ENCODE results near the gene IMP3.

The IMP3 gene

DNA sequence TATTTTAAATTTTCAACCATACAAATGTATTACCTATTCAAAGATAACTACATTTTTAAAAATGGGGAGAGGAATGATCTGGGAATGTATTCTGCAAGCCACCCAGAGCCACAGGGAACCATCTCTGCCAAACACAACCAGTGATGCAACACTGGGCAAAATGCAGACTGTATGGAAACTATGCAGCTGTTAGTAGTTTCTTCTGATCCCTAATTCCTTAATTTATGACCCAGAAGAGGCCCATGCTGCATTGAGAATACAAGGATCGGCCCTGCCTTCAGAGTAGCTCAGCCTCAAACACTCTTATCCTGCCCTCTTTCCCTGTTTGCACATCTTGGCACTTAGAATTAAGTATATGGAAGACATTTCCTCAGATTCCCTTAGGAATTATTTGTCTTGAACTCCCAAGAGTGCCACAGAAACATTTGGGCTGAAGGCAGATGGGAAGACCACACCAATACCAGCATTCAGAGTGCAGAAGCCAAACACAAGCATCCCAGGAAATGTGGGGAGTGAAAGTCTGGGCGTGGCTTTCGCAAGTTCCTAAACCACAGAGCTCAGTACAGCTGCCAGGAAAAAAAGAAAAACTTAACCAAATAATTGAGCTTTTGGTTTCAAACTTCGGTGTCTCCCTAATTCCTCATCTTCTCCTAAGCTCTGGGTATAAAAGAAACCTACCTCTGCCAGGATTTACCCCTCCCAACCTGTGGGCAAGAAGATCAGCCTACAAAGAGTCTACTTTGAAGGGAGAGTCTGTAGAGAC is 19.8 kb downstream of the IMP3 start:
- TF ChIP-seq, protein P1, sequence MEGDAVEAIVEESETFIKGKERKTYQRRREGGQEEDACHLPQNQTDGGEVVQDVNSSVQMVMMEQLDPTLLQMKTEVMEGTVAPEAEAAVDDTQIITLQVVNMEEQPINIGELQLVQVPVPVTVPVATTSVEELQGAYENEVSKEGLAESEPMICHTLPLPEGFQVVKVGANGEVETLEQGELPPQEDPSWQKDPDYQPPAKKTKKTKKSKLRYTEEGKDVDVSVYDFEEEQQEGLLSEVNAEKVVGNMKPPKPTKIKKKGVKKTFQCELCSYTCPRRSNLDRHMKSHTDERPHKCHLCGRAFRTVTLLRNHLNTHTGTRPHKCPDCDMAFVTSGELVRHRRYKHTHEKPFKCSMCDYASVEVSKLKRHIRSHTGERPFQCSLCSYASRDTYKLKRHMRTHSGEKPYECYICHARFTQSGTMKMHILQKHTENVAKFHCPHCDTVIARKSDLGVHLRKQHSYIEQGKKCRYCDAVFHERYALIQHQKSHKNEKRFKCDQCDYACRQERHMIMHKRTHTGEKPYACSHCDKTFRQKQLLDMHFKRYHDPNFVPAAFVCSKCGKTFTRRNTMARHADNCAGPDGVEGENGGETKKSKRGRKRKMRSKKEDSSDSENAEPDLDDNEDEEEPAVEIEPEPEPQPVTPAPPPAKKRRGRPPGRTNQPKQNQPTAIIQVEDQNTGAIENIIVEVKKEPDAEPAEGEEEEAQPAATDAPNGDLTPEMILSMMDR (conservative IDR thresholded peaks at IDR 0.05) = no peak
- no peak overlapping the region for H3K27ac ChIP-seq

DNA sequence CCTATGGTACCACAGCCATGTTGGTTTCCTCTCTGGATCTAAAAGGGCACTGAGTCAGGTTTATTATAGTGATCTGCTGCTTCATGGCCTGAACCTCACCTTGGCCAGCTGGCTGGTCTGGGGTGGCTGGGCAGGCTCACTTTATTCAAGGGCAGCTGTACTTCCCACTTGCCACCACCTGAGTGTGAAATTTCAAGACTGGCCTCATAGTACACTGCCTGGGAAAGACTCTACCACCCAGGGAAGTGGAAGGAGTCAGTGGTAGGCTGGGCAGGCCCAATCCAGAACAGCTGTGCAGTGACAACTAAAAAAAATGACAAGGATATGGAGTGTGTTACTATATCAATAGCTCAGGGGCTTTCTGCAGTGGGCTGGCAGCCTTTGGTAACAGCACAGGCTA is 23.3 kb downstream of the IMP3 start:
- H3K27ac ChIP-seq = no peak overlapping the region
- TF ChIP-seq, protein P1 (conservative IDR thresholded peaks at IDR 0.05) = no peak

DNA sequence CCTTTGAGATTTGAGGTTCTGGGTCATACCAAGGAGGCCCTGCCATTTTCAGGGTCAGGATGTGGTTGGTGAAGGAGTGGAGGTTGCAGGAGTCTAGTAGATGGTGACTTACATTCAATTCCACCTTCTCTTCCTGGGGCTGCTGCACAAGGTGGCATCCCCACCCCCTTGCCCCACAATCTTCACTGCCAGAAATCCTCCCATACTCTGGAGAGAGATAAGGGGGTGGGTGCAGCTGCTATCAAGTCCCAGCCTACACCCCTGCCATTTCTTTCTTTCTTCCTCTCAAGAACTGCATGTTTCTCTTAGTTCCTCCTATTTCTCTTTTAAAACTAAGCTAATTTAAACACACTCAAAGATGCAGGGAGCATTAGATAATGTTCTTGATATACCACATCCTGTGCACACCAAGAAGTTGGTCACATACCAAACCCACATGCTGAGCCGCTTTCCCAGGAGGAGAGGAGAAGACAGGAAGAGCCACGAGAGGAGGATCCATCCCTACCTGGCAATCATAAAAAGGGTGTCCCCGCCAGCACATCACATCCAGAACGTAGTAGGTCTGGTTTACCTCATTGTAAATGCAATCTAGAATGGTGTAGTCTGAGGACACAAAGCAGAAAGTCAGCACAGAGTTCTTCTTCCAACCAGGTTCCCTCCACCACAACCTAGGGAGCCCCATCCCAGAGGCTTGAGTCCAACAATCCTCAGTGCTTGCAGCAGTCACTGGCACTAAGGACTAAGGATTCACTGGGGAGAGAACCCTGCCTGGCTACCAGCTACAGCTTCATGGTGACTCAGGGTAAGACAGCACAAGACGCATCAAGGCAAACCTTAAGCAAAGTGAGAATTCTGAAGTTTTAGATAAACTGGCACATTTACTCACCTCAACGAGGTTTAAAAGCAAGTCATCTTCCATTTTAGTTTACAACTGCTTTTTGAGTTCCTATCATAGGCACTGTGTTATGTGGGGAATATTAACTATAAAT is 33.0 kb downstream of the IMP3 start:
- H3K27ac ChIP-seq = no peak overlapping the region
- TF ChIP-seq, protein P1 (conservative IDR thresholded peaks at IDR 0.05) = no peak

DNA sequence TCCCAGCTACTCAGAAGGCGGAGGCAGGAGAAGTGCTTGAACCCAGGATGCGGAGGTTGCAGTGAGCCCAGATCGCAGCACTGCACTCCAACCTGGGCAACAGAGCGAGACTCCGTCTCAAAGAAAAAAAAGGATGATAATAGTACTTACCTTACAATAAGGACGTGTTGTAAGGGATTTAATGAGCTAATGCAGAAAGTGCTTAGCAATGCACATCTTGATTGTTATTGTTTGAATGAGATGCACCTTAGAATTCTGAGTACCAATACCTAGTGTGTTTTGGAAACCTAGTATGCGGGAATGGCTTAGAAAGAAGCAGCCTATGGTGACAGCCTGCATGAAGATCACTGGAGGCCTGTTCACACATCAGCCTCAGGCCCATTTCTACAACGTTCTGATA is 34.0 kb downstream of the IMP3 start:
- no peak overlapping the region for H3K27ac ChIP-seq
- TF ChIP-seq, protein P1 (conservative IDR thresholded peaks at IDR 0.05) = no peak

DNA sequence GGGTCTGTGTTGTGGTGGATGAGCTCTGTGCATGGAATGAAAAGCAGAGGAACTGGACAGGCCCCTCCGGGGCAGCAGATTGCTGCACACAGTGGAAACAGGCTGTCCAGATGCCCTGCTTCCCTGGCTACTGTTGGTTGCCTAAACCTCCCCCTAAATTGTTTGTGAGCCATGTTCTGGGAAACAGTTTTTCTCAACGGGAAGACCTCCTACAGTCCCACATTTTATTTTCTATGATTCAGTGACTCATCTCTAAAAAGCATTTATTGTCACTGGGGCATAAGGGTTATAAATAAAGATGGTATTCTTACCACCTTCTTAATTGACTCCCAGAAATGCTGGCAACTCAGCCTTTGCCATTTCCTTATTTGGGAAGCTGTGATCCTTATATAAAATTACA is 40.6 kb downstream of the IMP3 start:
- TF ChIP-seq, protein P1 (conservative IDR thresholded peaks at IDR 0.05) = no peak
- no peak overlapping the region for H3K27ac ChIP-seq

DNA sequence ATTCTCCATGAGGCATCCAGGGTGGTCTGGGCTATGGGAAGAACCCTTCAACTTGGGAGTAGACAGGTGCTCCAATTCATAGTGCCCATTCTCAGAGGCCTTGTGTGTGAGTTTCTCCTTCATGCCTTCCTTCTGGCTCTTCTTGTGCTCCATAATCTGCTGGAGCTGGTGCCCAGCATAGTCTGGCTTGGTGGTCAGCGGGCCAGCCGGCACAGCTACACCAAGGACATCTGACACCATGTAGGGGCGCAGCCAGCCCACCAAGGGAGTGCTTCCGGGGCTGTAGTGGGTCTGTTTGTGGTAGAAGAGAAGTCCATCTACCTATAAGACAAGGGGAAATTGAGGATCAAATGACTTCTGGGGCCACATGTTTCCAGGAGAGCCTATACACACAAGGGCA is 41.7 kb downstream of the IMP3 start:
- TF ChIP-seq, protein P1 (conservative IDR thresholded peaks at IDR 0.05) = no peak
- 0 out of 2 replicates have a peak overlapping the region, but pooled peaks have one; percentile 1 for H3K27ac ChIP-seq

DNA sequence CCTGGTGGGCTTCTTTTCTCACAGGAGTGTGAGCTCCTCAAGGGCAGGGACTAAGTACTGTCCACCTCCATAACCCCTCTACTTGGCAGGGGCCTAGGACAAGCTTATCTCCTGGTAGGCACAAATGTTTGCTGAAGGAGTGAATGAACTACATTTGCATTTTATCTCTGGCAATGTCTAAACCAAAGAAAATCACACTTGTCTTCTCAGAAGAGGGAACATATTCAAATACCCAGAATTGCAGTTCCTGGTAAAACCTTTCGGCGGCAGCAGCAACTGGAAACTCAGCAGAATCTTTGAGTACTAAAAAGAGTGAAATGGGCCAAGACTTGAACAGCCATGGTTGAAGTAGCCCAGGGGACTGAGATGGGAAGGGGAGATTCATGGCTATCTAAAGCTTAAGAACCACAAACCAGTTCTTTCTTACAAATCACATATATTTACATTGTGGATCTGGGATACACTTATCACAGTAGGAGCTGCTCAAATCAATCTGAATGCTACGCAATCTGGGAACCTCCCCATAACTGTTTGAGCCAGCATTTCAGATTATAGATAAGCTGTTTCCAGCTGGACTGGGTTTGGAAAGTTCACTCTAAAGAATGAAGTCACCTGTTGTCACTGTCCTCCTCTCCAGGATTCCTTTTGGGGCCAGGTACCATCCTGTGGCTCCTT is 42.2 kb downstream of the IMP3 start:
- H3K27ac ChIP-seq = 0 out of 2 replicates have a peak overlapping the region, but pooled peaks have one; percentile 1
- TF ChIP-seq, protein P1 (conservative IDR thresholded peaks at IDR 0.05) = peak; percentile 45

Measured in VCaP (cell line).